Esophagus squamous epithelium (tissue), 4 donors: ENCODE data around the gene CNTN4.

Experiments used
- POLR2A ChIP-seq, 4 donors: fragments of 450-650 bp; IDR thresholded peaks; one replicate each; pipeline ENCODE4 v1.6.1; 2017; ENCODE audit warnings: antibody characterized with exemption in 4 of 4, mild to moderate bottlenecking in 4 of 4, moderate library complexity in 3 of 4
- TF ChIP-seq, protein P1 (sequence below), 6 experiments: fragments of 450-650 bp in 4 of 6; fragments of 200-600 bp in 2 of 6; sonication (generic) in 2 of 6; IDR thresholded peaks; one replicate each; pipeline ENCODE4 v1.5.1; 2016 to 2019; ENCODE audit warnings: antibody characterized with exemption in 6 of 6, mild to moderate bottlenecking in 4 of 6, moderate library complexity in 4 of 6

GRCh38 chr3:2888592-2888991 lies 789.9 kb downstream of the CNTN4 start:
- TF ChIP-seq, protein P1, sequence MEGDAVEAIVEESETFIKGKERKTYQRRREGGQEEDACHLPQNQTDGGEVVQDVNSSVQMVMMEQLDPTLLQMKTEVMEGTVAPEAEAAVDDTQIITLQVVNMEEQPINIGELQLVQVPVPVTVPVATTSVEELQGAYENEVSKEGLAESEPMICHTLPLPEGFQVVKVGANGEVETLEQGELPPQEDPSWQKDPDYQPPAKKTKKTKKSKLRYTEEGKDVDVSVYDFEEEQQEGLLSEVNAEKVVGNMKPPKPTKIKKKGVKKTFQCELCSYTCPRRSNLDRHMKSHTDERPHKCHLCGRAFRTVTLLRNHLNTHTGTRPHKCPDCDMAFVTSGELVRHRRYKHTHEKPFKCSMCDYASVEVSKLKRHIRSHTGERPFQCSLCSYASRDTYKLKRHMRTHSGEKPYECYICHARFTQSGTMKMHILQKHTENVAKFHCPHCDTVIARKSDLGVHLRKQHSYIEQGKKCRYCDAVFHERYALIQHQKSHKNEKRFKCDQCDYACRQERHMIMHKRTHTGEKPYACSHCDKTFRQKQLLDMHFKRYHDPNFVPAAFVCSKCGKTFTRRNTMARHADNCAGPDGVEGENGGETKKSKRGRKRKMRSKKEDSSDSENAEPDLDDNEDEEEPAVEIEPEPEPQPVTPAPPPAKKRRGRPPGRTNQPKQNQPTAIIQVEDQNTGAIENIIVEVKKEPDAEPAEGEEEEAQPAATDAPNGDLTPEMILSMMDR (IDR thresholded peaks at IDR 0.05), result no peak
- no peak for TF ChIP-seq POLR2A (IDR thresholded peaks at IDR 0.05)
